ENCODE data around the gene GPR17. TPM values are rescaled to one million over a fixed set of nuclear protein-coding genes. Genes with fewer than 3 reads are reported as not detected.

GPR17 gene
- total RNA-seq, 5 donors from 2014 or later (not counting 1 experiment from before 2014, with no cell fraction given), result not detected

- CTCF ChIA-PET, result interaction anchor here in 1 of 2 donors (1.3 kb wide), 1 partner anchor 56 kb away, joined by 3 read pairs; no protein-coding TSS in a partner anchor
These were observed 37.6 kb upstream of the GPR17 start for GRCh38 chr2:127608061-127609030.

GRCh38 chr2:127609031-127609751 is 36.8 kb upstream of the GPR17 start:
- no peaks in the 10 kb centered on the region for H3K9me3 ChIP-seq
- H3K27ac Mint-ChIP-seq, result no peak overlapping the region
- ChIA-PET POLR2A (no interaction called here), CTCF (no interaction called here)
- no peak overlapping the region for H3K27ac ChIP-seq (ENCODE audit: low read length)
- H3K4me1 Mint-ChIP-seq, result peaks cover 2 to 11% (median 2%) of the 10 kb centered on the region in 3 donors
- peaks cover 0 to 34% of the 10 kb centered on the region in 2 experiments for H3K27me3 ChIP-seq (replicated peaks in 1 of 2; ENCODE audit: control insufficient read depth in 2 of 2, extremely low read depth in 1 of 2, insufficient read depth in 2 of 2, low read length in 1 of 2)
- no peak overlapping the region for H3K4me3 Mint-ChIP-seq
- WGBS (ENCODE audit: insufficient coverage), result 59% methylated on average over 23 of the region's 24 CpGs
- H3K36me3 Mint-ChIP-seq, result peaks cover 10% of the 10 kb centered on the region
- H3K36me3 ChIP-seq (ENCODE audit: control insufficient read depth in 2 of 2, extremely low read depth in 1 of 2, insufficient read depth in 1 of 2, low read length in 1 of 2), result no peaks in the 10 kb centered on the region
- peaks cover 10 to 19% (median 10%) of the 10 kb centered on the region in 3 donors for H3K9me3 Mint-ChIP-seq
- no peak overlapping the region for H3K4me3 ChIP-seq (ENCODE audit: control insufficient read depth in 1 of 2, extremely low read depth in 1 of 2, low read length in 1 of 2)
- DNase-seq (peak in 1 of 35 experiments; percentile 24), ATAC-seq (replicated peaks in 1 of 4) (peak in 1 of 4 experiments; percentile 41)
- H3K27me3 Mint-ChIP-seq, result peaks cover 0 to 3% of the 10 kb centered on the region in 2 donors
- peaks cover 2 to 11% of the 10 kb centered on the region in 2 experiments for H3K4me1 ChIP-seq (ENCODE audit: control insufficient read depth in 1 of 2, extremely low read depth in 1 of 2, insufficient read depth in 2 of 2, low read length in 2 of 2)

More at GRCh38 chr2:127608061-127609030, 37.6 kb upstream of the GPR17 start:
- Mint-ChIP-seq H3K4me1 (peaks cover 2 to 14% (median 3%) of the 10 kb centered on the region in 3 donors), H3K9me3 (peaks cover 4 to 11% (median 7%) of the 10 kb centered on the region in 3 donors), H3K27ac (no peak overlapping the region), H3K27me3 (peaks cover 0 to 3% of the 10 kb centered on the region in 2 donors), H3K4me3 (no peak overlapping the region), H3K36me3 (peaks cover 6% of the 10 kb centered on the region)
- no peaks in the 10 kb centered on the region for H3K36me3 ChIP-seq (ENCODE audit: control insufficient read depth in 2 of 2, extremely low read depth in 1 of 2, insufficient read depth in 1 of 2, low read length in 1 of 2)
- POLR2A ChIA-PET, result no interaction called here
- no peak overlapping the region for H3K4me3 ChIP-seq (ENCODE audit: control insufficient read depth in 1 of 2, extremely low read depth in 1 of 2, low read length in 1 of 2)
- no peak overlapping the region for H3K27ac ChIP-seq (ENCODE audit: low read length)
- WGBS (ENCODE audit: insufficient coverage), result 77% methylated on average over 22 of the region's 25 CpGs
- no peaks in the 10 kb centered on the region for H3K9me3 ChIP-seq
- H3K4me1 ChIP-seq (ENCODE audit: control insufficient read depth in 1 of 2, extremely low read depth in 1 of 2, insufficient read depth in 2 of 2, low read length in 2 of 2), result peaks cover 2 to 11% of the 10 kb centered on the region in 2 experiments
- ATAC-seq (replicated peaks in 1 of 4) (no peak), DNase-seq (peak in 1 of 35 experiments; percentile 7)
- peaks cover 0 to 34% of the 10 kb centered on the region in 2 experiments for H3K27me3 ChIP-seq (replicated peaks in 1 of 2; ENCODE audit: control insufficient read depth in 2 of 2, extremely low read depth in 1 of 2, insufficient read depth in 2 of 2, low read length in 1 of 2)

GRCh38 chr2:127609818-127610217 is 36.1 kb upstream of the GPR17 start:
- Histone ChIP-seq H3K4me3 (ENCODE audit: control insufficient read depth in 1 of 2, extremely low read depth in 1 of 2, low read length in 1 of 2) (no peak overlapping the region), H3K27ac (ENCODE audit: low read length) (no peak overlapping the region), H3K36me3 (ENCODE audit: control insufficient read depth in 2 of 2, extremely low read depth in 1 of 2, insufficient read depth in 1 of 2, low read length in 1 of 2) (no peaks in the 10 kb centered on the region), H3K27me3 (replicated peaks in 1 of 2; ENCODE audit: control insufficient read depth in 2 of 2, extremely low read depth in 1 of 2, insufficient read depth in 2 of 2, low read length in 1 of 2) (peaks cover 0 to 36% of the 10 kb centered on the region in 2 experiments), H3K4me1 (ENCODE audit: control insufficient read depth in 1 of 2, extremely low read depth in 1 of 2, insufficient read depth in 2 of 2, low read length in 2 of 2) (peaks cover 2 to 12% of the 10 kb centered on the region in 2 experiments), H3K9me3 (no peaks in the 10 kb centered on the region)
- no peak overlapping the region for H3K4me3 Mint-ChIP-seq
- DNase-seq, result peak in 1 of 35 experiments; percentile 5
- H3K36me3 Mint-ChIP-seq, result peaks cover 10% of the 10 kb centered on the region
- peaks cover 0 to 6% (median 2%) of the 10 kb centered on the region in 3 donors for H3K4me1 Mint-ChIP-seq
- H3K27me3 Mint-ChIP-seq, result peaks cover 0 to 3% of the 10 kb centered on the region in 2 donors
- 89% methylated on average over 8 of the region's 8 CpGs for WGBS (ENCODE audit: insufficient coverage)
- no peak overlapping the region for H3K27ac Mint-ChIP-seq
- CTCF ChIA-PET, result no interaction called here
- no peak for ATAC-seq (replicated peaks in 1 of 4)
- peaks cover 10 to 19% (median 11%) of the 10 kb centered on the region in 3 donors for H3K9me3 Mint-ChIP-seq
- POLR2A ChIA-PET, result no interaction called here

- Mint-ChIP-seq H3K4me1 (peaks cover under 1 to 8% (median 5%) of the 10 kb centered on the region in 3 donors), H3K27ac (no peak overlapping the region), H3K27me3 (peaks cover 0 to 3% of the 10 kb centered on the region in 2 donors), H3K36me3 (peaks cover 10% of the 10 kb centered on the region), H3K9me3 (peaks cover 10 to 19% (median 11%) of the 10 kb centered on the region in 3 donors), H3K4me3 (no peak overlapping the region)
- H3K4me1 ChIP-seq (ENCODE audit: control insufficient read depth in 1 of 2, extremely low read depth in 1 of 2, insufficient read depth in 2 of 2, low read length in 2 of 2), result peaks cover 4 to 14% of the 10 kb centered on the region in 2 experiments
- no peaks in the 10 kb centered on the region for H3K9me3 ChIP-seq
- H3K36me3 ChIP-seq (ENCODE audit: control insufficient read depth in 2 of 2, extremely low read depth in 1 of 2, insufficient read depth in 1 of 2, low read length in 1 of 2), result no peaks in the 10 kb centered on the region
- ATAC-seq (replicated peaks in 1 of 4) (no peak), DNase-seq (peak in 1 of 35 experiments; percentile 18)
- H3K27me3 ChIP-seq (replicated peaks in 1 of 2; ENCODE audit: control insufficient read depth in 2 of 2, extremely low read depth in 1 of 2, insufficient read depth in 2 of 2, low read length in 1 of 2), result peaks cover 0 to 38% of the 10 kb centered on the region in 2 experiments
- H3K27ac ChIP-seq (ENCODE audit: low read length), result no peak overlapping the region
- POLR2A ChIA-PET, result no interaction called here
- H3K4me3 ChIP-seq (ENCODE audit: control insufficient read depth in 1 of 2, extremely low read depth in 1 of 2, low read length in 1 of 2), result no peak overlapping the region
- WGBS (ENCODE audit: insufficient coverage), result 67% methylated on average over 1 of the region's 1 CpG
- CTCF ChIA-PET, result interaction anchor here in 1 of 2 donors (0.7 to 0.8 kb wide), 2 partner anchors 19 to 42 kb away, joined by 3 read pairs; no protein-coding TSS in a partner anchor
These were observed 35.4 kb upstream of the GPR17 start for GRCh38 chr2:127610561-127610960.

- peaks cover 8 to 15% (median 12%) of the 10 kb centered on the region in 3 donors for H3K4me1 Mint-ChIP-seq
- H3K27me3 ChIP-seq (replicated peaks in 1 of 2; ENCODE audit: control insufficient read depth in 2 of 2, extremely low read depth in 1 of 2, insufficient read depth in 2 of 2, low read length in 1 of 2), result peaks cover 0 to 38% of the 10 kb centered on the region in 2 experiments
- ChIA-PET CTCF (interaction anchor here in 1 of 2 donors (0.7 kb wide), 1 partner anchor 20 kb away, joined by 3 read pairs; no protein-coding TSS in a partner anchor), POLR2A (interaction anchor here in 1 of 2 donors (0.5 kb wide), 1 partner anchor 94 kb away, joined by 3 read pairs; no protein-coding TSS in a partner anchor)
- H3K9me3 ChIP-seq, result no peaks in the 10 kb centered on the region
- H3K36me3 Mint-ChIP-seq, result peaks cover 10% of the 10 kb centered on the region
- H3K4me3 Mint-ChIP-seq, result no peak overlapping the region
- DNase-seq (peak in 1 of 35 experiments; percentile 14), ATAC-seq (replicated peaks in 1 of 4) (no peak)
- H3K27me3 Mint-ChIP-seq, result peaks cover 0 to 8% of the 10 kb centered on the region in 2 donors
- WGBS (ENCODE audit: insufficient coverage), result 81% methylated on average over 11 of the region's 11 CpGs
- peaks cover 10 to 19% (median 11%) of the 10 kb centered on the region in 3 donors for H3K9me3 Mint-ChIP-seq
- H3K36me3 ChIP-seq (ENCODE audit: control insufficient read depth in 2 of 2, extremely low read depth in 1 of 2, insufficient read depth in 1 of 2, low read length in 1 of 2), result no peaks in the 10 kb centered on the region
- peaks cover 6 to 14% of the 10 kb centered on the region in 2 experiments for H3K4me1 ChIP-seq (ENCODE audit: control insufficient read depth in 1 of 2, extremely low read depth in 1 of 2, insufficient read depth in 2 of 2, low read length in 2 of 2)
- no peak overlapping the region for H3K27ac Mint-ChIP-seq
- no peak overlapping the region for H3K4me3 ChIP-seq (ENCODE audit: control insufficient read depth in 1 of 2, extremely low read depth in 1 of 2, low read length in 1 of 2)
- H3K27ac ChIP-seq (ENCODE audit: low read length), result no peak overlapping the region
These were observed 34.7 kb upstream of the GPR17 start for GRCh38 chr2:127611076-127611925.

All from T-cell (primary cell).